GM12878 (cell line): ENCODE results near the gene CSF1.

Experiments
- CTCF ChIP-seq, 3 experiments: IDR thresholded peaks in 2 of 3; conservative IDR thresholded peaks in 1 of 3; 2 replicates each; pipeline ENCODE4 v1.5.1; 2011; ENCODE audit warnings: low read depth in 3 of 3, low read length in 3 of 3, mild to moderate bottlenecking in 3 of 3, control low read depth in 2 of 3, moderate library complexity in 2 of 3, inconsistent platforms in 1 of 3, mixed read lengths in 1 of 3; ENCODE audit not compliant: control insufficient read depth in 2 of 3, insufficient read depth in 1 of 3; ENCODE audit errors: extremely low read depth in 1 of 3
- POLR2A ChIP-seq: IDR thresholded peaks from 2 replicates; pipeline ENCODE4 v1.6.1; 2011; ENCODE audit warnings: low read depth, mild to moderate bottlenecking, low read length
- RFX5 ChIP-seq: IDR thresholded peaks from 2 replicates; pipeline ENCODE4 v1.6.1; 2011; ENCODE audit warnings: low read depth, low read length, improper control_type of control experiment
- SIX5 ChIP-seq: IDR thresholded peaks from 2 replicates; pipeline ENCODE4 v1.6.1; 2011; ENCODE audit warnings: mild to moderate bottlenecking, low read depth, low read length, moderate library complexity; ENCODE audit not compliant: severe bottlenecking
- TCF3 ChIP-seq: IDR thresholded peaks from 2 replicates; pipeline ENCODE4 v1.6.1; 2012; ENCODE audit warnings: low read depth, mild to moderate bottlenecking, low read length, borderline replicate concordance; ENCODE audit not compliant: insufficient read depth
- YY1 ChIP-seq: IDR thresholded peaks from 2 replicates; pipeline ENCODE4 v1.6.1; 2011; ENCODE audit warnings: low read depth, mild to moderate bottlenecking, low read length
- ZNF592 ChIP-seq: fragments of 450-650 bp; IDR thresholded peaks from 2 replicates; pipeline ENCODE4 v1.6.1; 2017; ENCODE audit warnings: mild to moderate bottlenecking, moderate library complexity

GRCh38 chr1:109891930-109892329 lies 18.7 kb upstream of the CSF1 start:
- TF ChIP-seq TCF3 = no peak
- no peak for TF ChIP-seq RFX5
- TF ChIP-seq CTCF (IDR thresholded peaks at IDR 0.05 in 2 of 3, conservative IDR thresholded peaks at IDR 0.05 in 1 of 3; ENCODE audit: control insufficient read depth in 2 of 3, extremely low read depth in 1 of 3, insufficient read depth in 1 of 3, low read depth in 3 of 3, low read length in 3 of 3) = no peak
- TF ChIP-seq YY1 = no peak
- no peak for TF ChIP-seq POLR2A
- no peak for TF ChIP-seq SIX5
- no peak for TF ChIP-seq ZNF592
